WTC11 (cell line): ENCODE results near the gene LRMDA. TPM values are rescaled to one million over a fixed set of nuclear protein-coding genes. Genes with fewer than 3 reads are reported as not detected.

Experiments used
- ATAC-seq: fragments of 200-7000 bp; cut with Tn5 transposase; 2 replicates; pipeline ENCODE4 v1.10.0; 2021; ENCODE audit warnings: mild to moderate bottlenecking, moderate library complexity
- CTCF ChIA-PET: fragments of 300-600 bp; sonication (Branson Sonifier 250); formaldehyde crosslinking; loops from one replicate; lab custom pipeline; 2021; ENCODE audit warnings: antibody characterized with exemption; lab: Charles Lee
- POLR2A ChIA-PET: fragments of 350-600 bp; sonication (Branson Sonifier 250); formaldehyde crosslinking; loops from one replicate; lab custom pipeline; 2021; ENCODE audit warnings: antibody characterized with exemption; lab: Charles Lee
- DNase-seq: peaks from one replicate; pipeline ENCODE4 v3.0.0; 2021; ENCODE audit warnings: low spot score
- H3K27ac Mint-ChIP-seq: 2 replicates; pipeline ENCODE4 v1.8.0; 2021; ENCODE audit warnings: mixed read lengths
- H3K27me3 Mint-ChIP-seq: 2 replicates; pipeline ENCODE4 v1.8.0; 2021; ENCODE audit warnings: low read depth, mild to moderate bottlenecking, moderate library complexity, mixed read lengths
- H3K36me3 Mint-ChIP-seq: 2 replicates; pipeline ENCODE4 v1.8.0; 2021; ENCODE audit warnings: mixed read lengths
- H3K4me1 Mint-ChIP-seq: 2 replicates; pipeline ENCODE4 v1.8.0; 2022; ENCODE audit warnings: mixed read lengths
- H3K4me3 Mint-ChIP-seq: 2 replicates; pipeline ENCODE4 v1.8.0; 2021; ENCODE audit warnings: mild to moderate bottlenecking, moderate library complexity, mixed read lengths
- H3K9me3 Mint-ChIP-seq: 2 replicates; pipeline ENCODE4 v1.8.0; 2021; ENCODE audit warnings: mixed read lengths
- AR ChIP-seq: fragments of 250-450 bp; sonication (Bioruptor Pico); IDR thresholded peaks from 2 replicates; pipeline ENCODE4 v1.9.0; 2021; ENCODE audit warnings: mild to moderate bottlenecking
- E2F4 ChIP-seq: sonication (generic); formaldehyde crosslinking; IDR thresholded peaks from 2 replicates; pipeline ENCODE4 v1.8.1; 2022; ENCODE audit warnings: low read depth, mild to moderate bottlenecking, moderate library complexity, missing genetic modification reagents, borderline replicate concordance
- EMX1 ChIP-seq: fragments of 250-450 bp; sonication (Bioruptor Pico); IDR thresholded peaks from 2 replicates; pipeline ENCODE4 v1.8.0; 2021; ENCODE audit warnings: mild to moderate bottlenecking
- NFE2L1 ChIP-seq: sonication (generic); formaldehyde crosslinking; IDR thresholded peaks from 2 replicates; pipeline ENCODE4 v1.8.1; 2023; ENCODE audit warnings: missing genetic modification reagents
- PRDM15 ChIP-seq: sonication (generic); formaldehyde crosslinking; IDR thresholded peaks from 2 replicates; pipeline ENCODE4 v1.8.0; 2022; ENCODE audit warnings: missing genetic modification reagents
- SMAD3 ChIP-seq: sonication (generic); formaldehyde crosslinking; IDR thresholded peaks from 2 replicates; pipeline ENCODE4 v1.8.0; 2022; ENCODE audit warnings: missing genetic modification reagents, mild to moderate bottlenecking, borderline replicate concordance
- SMAD4 ChIP-seq: sonication (generic); formaldehyde crosslinking; IDR thresholded peaks from 2 replicates; pipeline ENCODE4 v1.8.0; 2022; ENCODE audit warnings: mild to moderate bottlenecking, missing genetic modification reagents
- ZNF532 ChIP-seq: fragments of 250-450 bp; sonication (Bioruptor Pico); IDR thresholded peaks from 2 replicates; pipeline ENCODE4 v1.9.0; 2021; ENCODE audit warnings: mild to moderate bottlenecking, borderline replicate concordance
- ZNF671 ChIP-seq: fragments of 250-450 bp; sonication (Bioruptor Pico); IDR thresholded peaks from 2 replicates; pipeline ENCODE4 v1.8.0; 2021; ENCODE audit warnings: mild to moderate bottlenecking
- ZSCAN18 ChIP-seq: fragments of 250-450 bp; sonication (Bioruptor Pico); IDR thresholded peaks from 2 replicates; pipeline ENCODE4 v2.1.2; 2022; ENCODE audit warnings: mild to moderate bottlenecking, moderate library complexity
- total RNA-seq: library from RNA; stranded (reverse); gene quantifications from 3 replicates; pipeline ENCODE4 v1.2.3, GENCODE V29; 2021

LRMDA gene
- total RNA-seq, 1 experiment from 2014 or later: 0.92 TPM

- H3K4me3 Mint-ChIP-seq: no peak overlapping the region
- ChIA-PET CTCF (no interaction called here), POLR2A (no interaction called here)
- peaks cover 9% of the 10 kb centered on the region for H3K4me1 Mint-ChIP-seq
- peaks cover 12% of the 10 kb centered on the region; the same call in 1 of the 2 replicates for H3K36me3 Mint-ChIP-seq
- H3K9me3 Mint-ChIP-seq: no peaks in the 10 kb centered on the region; the same call in 1 of the 2 replicates
- DNase-seq: no peak
- no peak overlapping the region for H3K27ac Mint-ChIP-seq
- TF ChIP-seq ZNF671 (CRISPR knock-in tag): no peak
- no peak for TF ChIP-seq SMAD4 (CRISPR knock-in tag)
- TF ChIP-seq NFE2L1 (CRISPR knock-in tag): no peak
- TF ChIP-seq ZSCAN18 (CRISPR knock-in tag): no peak
- TF ChIP-seq E2F4 (CRISPR knock-in tag): no peak
- no peak for TF ChIP-seq AR (CRISPR knock-in tag)
- no peak for TF ChIP-seq ZNF532 (CRISPR knock-in tag)
- no peak for TF ChIP-seq PRDM15
- no peak for TF ChIP-seq EMX1 (CRISPR knock-in tag)
- no peak for TF ChIP-seq SMAD3 (CRISPR knock-in tag)
- TF ChIP-seq, all 79 proteins: peak for 0
- ATAC-seq: no peak
- no peaks in the 10 kb centered on the region for H3K27me3 Mint-ChIP-seq
These were observed 420.3 kb downstream of the LRMDA start for GRCh38 chr10:75851580-75852345.
